ENCODE measurements around the gene AGBL4.

AGBL4 gene

DNA sequence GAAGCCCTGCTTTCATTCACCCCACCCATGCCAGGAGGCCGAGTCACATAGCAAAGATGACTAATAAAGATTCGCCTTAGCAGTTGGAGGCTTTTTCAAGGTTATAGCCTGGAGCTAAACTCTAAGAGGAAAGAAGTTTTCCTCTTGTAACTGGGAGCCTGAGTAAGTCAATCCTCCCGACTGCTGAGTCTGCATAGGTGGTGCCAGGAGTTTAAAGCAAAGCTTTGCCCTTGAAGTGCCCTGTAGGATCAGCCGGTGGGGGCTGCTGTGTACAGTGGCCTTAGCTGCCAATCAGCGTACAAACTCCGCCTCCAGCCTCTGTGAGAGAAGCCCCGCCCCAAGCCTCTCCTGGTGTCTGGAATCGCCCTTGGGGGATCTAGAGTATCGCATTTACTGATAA, 1404.2 kb downstream of the AGBL4 start:
- intact Hi-C loops (cut with DNase I; ENCODE audit: low total_unique reads) = no loop called here
- Histone ChIP-seq H3K4me1 (no peaks in the 10 kb centered on the region), H3K36me3 (no peaks in the 10 kb centered on the region), H3K27ac (no peak overlapping the region), H3K27me3 (no peaks in the 10 kb centered on the region), H3K4me3 (peak overlapping the region; percentile 6 to 23), H3K9me3 (no peaks in the 10 kb centered on the region)
- no peak for DNase-seq
- TF ChIP-seq, protein P1, sequence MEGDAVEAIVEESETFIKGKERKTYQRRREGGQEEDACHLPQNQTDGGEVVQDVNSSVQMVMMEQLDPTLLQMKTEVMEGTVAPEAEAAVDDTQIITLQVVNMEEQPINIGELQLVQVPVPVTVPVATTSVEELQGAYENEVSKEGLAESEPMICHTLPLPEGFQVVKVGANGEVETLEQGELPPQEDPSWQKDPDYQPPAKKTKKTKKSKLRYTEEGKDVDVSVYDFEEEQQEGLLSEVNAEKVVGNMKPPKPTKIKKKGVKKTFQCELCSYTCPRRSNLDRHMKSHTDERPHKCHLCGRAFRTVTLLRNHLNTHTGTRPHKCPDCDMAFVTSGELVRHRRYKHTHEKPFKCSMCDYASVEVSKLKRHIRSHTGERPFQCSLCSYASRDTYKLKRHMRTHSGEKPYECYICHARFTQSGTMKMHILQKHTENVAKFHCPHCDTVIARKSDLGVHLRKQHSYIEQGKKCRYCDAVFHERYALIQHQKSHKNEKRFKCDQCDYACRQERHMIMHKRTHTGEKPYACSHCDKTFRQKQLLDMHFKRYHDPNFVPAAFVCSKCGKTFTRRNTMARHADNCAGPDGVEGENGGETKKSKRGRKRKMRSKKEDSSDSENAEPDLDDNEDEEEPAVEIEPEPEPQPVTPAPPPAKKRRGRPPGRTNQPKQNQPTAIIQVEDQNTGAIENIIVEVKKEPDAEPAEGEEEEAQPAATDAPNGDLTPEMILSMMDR (IDR thresholded peaks at IDR 0.05) = no peak

DNA sequence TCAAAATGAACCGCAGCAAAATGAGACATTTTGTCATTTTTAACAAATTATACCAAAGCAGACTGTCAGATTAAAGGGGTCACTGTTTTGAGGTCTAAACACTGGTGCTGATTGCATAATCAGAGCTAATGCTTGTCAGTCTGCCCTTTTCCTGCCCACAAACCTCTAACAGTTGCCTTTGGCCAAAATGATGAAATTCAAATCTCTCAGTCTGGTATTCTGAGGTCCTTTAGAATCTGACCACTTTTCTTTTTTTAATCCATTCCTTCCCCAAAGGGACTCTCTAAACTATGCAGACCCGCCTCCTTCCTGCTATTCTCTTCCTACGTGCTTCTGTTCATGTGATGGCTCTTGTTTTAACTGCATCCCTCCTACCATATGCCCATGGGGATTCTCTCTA, 1406.5 kb downstream of the AGBL4 start:
- DNase-seq = no peak
- Histone ChIP-seq H3K9me3 (no peaks in the 10 kb centered on the region), H3K4me1 (no peaks in the 10 kb centered on the region), H3K4me3 (no peak overlapping the region), H3K36me3 (no peaks in the 10 kb centered on the region), H3K27ac (no peak overlapping the region), H3K27me3 (no peaks in the 10 kb centered on the region)
- intact Hi-C loops (cut with DNase I; ENCODE audit: low total_unique reads) = no loop called here
- TF ChIP-seq, protein P1 (IDR thresholded peaks at IDR 0.05) = no peak

- intact Hi-C loops (cut with DNase I; ENCODE audit: low total_unique reads) = no loop called here
- no peak for DNase-seq
- TF ChIP-seq, protein P1 (IDR thresholded peaks at IDR 0.05) = no peak
- H3K36me3 ChIP-seq = no peaks in the 10 kb centered on the region
- H3K27me3 ChIP-seq = no peaks in the 10 kb centered on the region
- no peak overlapping the region for H3K4me3 ChIP-seq
- no peaks in the 10 kb centered on the region for H3K9me3 ChIP-seq
- H3K27ac ChIP-seq = no peak overlapping the region
- no peaks in the 10 kb centered on the region for H3K4me1 ChIP-seq
These were observed 1407.0 kb downstream of the AGBL4 start for GRCh38 chr1:48616710-48617109.

DNA sequence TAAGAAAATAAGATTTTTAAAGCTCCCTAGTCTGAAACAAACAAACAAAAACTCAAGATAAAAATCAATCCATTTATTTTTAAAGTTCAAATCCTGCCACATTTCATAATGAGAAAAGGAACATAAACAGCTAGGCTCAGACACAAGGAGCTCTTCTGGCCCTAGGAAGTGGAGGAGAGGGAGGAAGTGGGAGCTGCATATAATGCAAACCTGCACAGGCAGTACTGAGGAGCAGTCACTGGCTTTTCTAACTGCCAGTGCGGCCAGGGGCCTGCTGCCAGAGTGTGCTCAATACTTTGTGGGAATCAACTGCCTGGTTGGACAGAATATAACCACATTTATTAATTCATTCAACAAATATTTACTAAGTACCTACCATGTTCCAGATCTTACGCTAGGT, 1411.9 kb downstream of the AGBL4 start:
- H3K9me3 ChIP-seq = no peaks in the 10 kb centered on the region
- TF ChIP-seq, protein P1 (IDR thresholded peaks at IDR 0.05) = no peak

GRCh38 chr1:48610628-48611542, 1412.9 kb downstream of the AGBL4 start:
- no peak overlapping the region for H3K27ac ChIP-seq
- no peaks in the 10 kb centered on the region for H3K27me3 ChIP-seq
- TF ChIP-seq, protein P1 (IDR thresholded peaks at IDR 0.05) = no peak
- no peak overlapping the region for H3K4me3 ChIP-seq
- H3K36me3 ChIP-seq = no peaks in the 10 kb centered on the region
- peaks cover 0 to 8% (median 0%) of the 10 kb centered on the region in 4 donors for H3K4me1 ChIP-seq
- no peaks in the 10 kb centered on the region for H3K9me3 ChIP-seq
- intact Hi-C loops (cut with DNase I; ENCODE audit: low total_unique reads) = no loop called here
- DNase-seq = no peak

More for the DNA sequence above, 1411.9 kb downstream of the AGBL4 start:
- peaks cover 0 to 8% (median 0%) of the 10 kb centered on the region in 4 donors for H3K4me1 ChIP-seq
- intact Hi-C loops (cut with DNase I; ENCODE audit: low total_unique reads) = no loop called here
- H3K4me3 ChIP-seq = no peak overlapping the region
- no peaks in the 10 kb centered on the region for H3K36me3 ChIP-seq
- H3K27me3 ChIP-seq = no peaks in the 10 kb centered on the region
- H3K27ac ChIP-seq = no peak overlapping the region
- no peak for DNase-seq
